ENCODE measurements around the gene DISC1.

- TF ChIP-seq POLR2A (IDR thresholded peaks at IDR 0.05; ENCODE audit: borderline replicate concordance, extremely low read depth, insufficient read depth, insufficient read length), result no peak
- TF ChIP-seq, protein P1, sequence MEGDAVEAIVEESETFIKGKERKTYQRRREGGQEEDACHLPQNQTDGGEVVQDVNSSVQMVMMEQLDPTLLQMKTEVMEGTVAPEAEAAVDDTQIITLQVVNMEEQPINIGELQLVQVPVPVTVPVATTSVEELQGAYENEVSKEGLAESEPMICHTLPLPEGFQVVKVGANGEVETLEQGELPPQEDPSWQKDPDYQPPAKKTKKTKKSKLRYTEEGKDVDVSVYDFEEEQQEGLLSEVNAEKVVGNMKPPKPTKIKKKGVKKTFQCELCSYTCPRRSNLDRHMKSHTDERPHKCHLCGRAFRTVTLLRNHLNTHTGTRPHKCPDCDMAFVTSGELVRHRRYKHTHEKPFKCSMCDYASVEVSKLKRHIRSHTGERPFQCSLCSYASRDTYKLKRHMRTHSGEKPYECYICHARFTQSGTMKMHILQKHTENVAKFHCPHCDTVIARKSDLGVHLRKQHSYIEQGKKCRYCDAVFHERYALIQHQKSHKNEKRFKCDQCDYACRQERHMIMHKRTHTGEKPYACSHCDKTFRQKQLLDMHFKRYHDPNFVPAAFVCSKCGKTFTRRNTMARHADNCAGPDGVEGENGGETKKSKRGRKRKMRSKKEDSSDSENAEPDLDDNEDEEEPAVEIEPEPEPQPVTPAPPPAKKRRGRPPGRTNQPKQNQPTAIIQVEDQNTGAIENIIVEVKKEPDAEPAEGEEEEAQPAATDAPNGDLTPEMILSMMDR (IDR thresholded peaks at IDR 0.05 in 2 of 3, conservative IDR thresholded peaks at IDR 0.05 in 1 of 3; ENCODE audit: borderline replicate concordance in 1 of 3, insufficient read depth in 1 of 3, low read depth in 2 of 3, low read length in 2 of 3), result no peak
- TF ChIP-seq POLR2AphosphoS5 (IDR thresholded peaks at IDR 0.05; ENCODE audit: low read depth, low read length), result no peak
- TF ChIP-seq CBX3 (IDR thresholded peaks at IDR 0.05; ENCODE audit: low read depth), result no peak
- no peak for TF ChIP-seq YY1 (IDR thresholded peaks at IDR 0.05; ENCODE audit: extremely low read depth, insufficient replicate concordance, low read depth, low read length)
Measured at GRCh38 chr1:231761252-231761651, 134.7 kb downstream of the DISC1 start.
